SW 1271 (cell line): ENCODE measurements around the gene ASIC2.

Experiments used
- DNase-seq, 2 experiments: peaks; one replicate each; lab custom pipeline; 2025; lab: John Stamatoyannopoulos, UW

Gene ASIC2

DNA sequence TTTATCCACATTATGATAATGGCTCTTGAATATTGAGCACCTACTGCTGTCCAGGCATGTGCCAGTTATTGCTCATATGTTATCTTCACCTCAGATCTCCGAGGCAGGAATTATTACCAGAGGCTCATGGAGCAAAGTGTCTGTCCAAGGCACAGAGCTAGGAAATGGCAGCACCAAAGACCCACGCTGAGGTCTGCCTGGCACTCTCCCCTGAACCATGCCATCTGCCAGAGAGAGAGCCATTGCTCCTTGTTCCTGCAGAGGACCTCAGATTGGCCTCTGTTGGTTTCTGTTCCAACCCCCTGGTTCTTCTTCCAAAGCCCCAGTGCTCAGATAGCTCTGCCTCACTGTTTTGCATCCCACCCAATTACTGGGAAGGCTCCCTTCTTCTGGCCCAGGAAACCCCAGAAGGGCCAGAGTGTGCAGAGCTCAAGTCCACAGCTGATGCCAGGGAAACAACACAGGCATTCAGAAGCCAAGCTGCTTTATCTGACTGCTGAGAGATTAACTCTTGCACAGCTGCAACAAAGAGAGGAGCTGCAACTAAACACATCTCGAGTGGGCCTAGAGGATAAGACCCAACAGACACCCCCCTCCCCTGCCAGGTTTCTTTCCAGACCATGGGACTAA is 5.9 kb downstream of the ASIC2 start:
- no peak for DNase-seq

DNA sequence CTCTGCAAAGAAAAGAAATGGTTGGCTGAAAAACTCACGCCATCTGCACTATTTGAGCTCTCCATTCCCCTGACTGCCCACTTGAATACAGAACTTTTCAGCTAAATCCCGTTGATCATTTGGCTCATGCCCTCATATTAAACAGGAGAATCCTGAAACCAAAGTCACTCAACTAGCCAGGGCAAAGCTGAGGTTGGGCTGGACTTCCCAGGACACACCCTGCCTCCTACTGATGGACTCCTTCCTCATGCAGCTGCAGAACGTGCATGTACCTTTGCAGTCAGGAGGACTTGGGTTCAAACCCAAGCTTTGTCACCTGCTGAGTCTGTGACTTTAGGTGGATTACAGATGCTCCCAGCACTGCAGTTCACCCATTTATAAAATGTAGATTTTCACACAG is 7.7 kb downstream of the ASIC2 start:
- no peak for DNase-seq

DNA sequence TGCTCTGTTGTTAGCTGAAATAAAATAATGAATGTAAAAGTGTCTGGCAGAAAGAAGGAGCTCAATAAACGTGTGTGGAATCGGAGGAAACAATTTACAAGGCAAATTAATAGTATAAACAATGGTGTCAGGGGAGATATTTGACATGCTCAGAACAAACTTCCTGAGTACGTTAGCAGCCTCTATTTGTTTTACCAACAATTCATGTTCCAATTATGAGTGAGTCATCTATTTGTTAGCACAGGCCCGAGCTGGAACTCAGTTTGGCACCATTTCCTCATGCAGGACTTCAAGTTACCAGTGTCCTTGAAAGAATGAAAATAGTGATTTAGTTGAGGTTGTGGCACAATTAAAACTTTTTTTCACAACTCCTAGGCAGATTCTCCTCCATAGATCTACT is 9.1 kb downstream of the ASIC2 start:
- peak in 1 of 2 experiments; percentile 32 for DNase-seq

DNA sequence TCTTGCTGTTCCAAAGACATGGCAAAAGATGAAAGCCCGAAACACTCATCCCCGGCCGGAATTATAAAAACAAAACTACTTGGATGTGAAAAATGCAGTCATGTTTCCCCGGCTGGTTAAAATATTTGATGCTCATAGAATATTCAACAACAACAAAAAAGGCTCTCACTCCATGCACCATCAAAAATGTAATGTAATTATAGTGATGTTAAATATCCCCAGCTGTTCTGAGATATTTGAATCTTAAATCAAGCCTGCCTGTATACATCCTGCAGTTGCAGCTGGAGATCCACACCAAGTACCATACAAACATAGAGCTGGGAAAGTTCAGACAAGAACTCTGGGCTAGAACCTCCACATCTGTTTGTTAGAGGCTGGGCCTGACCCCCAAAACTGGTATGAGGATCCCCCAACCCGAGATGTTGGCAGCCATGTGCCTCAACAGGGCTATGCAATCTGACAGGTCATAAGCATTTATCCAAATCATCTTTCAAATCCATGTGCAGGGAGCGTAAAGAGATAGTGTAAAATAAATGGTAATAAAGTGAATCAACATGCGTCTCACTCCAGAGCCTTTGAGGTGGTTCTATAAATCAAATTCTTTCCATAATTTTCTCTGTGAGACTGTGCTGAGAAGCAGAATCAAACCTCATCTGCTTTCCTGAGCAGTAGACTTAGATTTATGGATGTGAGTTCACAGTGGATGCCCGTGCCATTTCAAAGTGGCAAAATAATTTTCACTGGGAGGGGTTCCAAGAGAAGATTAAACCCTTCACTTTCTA is 12.7 kb downstream of the ASIC2 start:
- no peak for DNase-seq

DNA sequence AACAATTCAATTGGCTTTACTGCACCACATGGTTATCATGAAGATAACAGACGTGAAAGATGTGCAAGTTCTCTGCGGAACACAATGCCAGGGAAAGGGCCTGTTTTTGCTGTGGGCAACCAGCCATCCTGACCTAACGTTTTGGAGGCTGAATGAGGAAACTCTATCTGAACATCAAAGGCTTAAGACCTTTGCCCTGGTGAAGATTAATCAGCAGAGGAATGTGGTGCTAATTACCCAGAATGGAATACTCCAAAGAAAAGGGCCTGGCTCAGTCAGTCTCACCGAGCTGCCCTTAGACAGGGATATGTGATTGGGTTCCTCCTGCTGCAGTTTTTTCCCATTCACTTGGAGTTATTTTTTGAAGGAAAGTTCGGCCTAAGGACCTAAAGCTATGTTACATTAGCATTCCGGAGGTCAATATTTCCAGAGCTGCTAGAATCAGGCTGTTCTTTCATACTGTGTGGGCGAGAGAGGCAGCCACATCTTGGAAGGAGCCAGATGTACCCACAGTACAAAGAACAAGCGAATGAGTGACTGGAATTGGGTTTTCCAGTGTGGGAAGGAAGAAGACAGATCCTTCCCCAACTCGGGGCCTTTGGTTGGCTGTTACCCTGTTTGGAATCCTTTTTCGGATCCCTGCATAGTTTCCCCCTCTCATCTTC is 15.5 kb downstream of the ASIC2 start:
- DNase-seq = no peak

DNA sequence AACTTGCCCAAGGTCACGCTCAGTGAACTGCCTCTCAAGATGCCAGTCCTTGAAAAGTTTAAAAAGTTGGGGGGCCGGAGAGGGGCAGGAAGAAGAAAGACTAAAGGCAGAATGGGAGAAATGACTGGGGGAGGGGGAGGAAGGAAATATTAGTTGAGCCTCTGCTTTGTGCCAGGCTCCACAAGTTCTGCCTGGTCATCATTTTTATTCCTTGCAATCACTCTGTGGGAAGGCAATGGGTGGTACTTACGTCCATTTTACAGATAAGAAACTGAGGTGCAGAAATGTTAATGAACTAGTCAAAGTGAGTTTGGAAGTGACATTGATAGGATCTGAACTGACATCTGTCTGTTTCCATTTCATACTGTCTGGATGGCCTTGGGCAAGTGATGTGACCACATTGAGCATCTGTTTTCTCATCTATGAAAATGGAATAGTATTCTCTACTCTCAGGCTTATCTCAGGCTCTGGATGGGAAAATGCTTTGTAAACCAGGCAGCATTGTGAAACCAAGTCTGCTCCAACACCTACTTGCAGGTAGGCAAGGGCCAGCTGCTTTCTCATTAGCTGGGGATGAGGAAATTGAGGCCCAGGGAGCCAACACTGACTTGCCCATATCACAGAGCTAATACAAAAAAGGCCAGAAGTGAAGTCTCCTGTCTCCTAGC is 19.2 kb downstream of the ASIC2 start:
- DNase-seq = no peak

- no peak for DNase-seq
Observed at GRCh38 chr17:33273271-33273670, 19.8 kb downstream of the ASIC2 start.

- DNase-seq = no peak
Observed at GRCh38 chr17:33272438-33272837, 20.7 kb downstream of the ASIC2 start.

- DNase-seq = no peak
Observed at GRCh38 chr17:33269337-33270060, 23.6 kb downstream of the ASIC2 start.

GRCh38 chr17:33267851-33268548 is 25.1 kb downstream of the ASIC2 start:
- no peak for DNase-seq

DNA sequence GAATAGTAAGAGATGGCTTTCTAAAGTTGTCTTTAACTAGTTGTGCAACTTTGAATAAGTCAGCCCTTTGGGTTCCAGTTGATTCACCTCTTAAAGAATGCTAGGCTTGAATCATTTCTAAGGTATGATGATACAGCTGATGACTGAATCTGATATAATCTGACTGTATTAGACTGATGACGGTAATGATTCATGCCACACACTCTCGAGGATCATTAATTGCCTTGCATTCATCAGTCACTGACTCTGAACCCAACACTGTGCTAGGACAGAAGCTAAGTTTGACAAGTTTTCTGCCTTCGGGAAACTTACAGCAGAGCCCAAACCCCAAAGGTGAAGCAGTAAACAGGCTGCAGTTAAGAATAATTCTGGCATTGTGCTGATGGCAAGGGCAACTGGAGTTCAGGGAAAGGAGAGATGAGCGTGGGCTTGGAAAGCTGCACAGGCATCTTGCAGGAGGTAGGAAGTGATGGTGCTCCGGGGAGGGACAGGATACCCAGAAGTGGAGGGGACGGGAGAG is 25.8 kb downstream of the ASIC2 start:
- peak; percentile 43 to 65 for DNase-seq

- no peak for DNase-seq
Observed at GRCh38 chr17:33266611-33267010, 26.5 kb downstream of the ASIC2 start.

GRCh38 chr17:33266116-33266515 is 27.0 kb downstream of the ASIC2 start:
- DNase-seq = no peak

DNA sequence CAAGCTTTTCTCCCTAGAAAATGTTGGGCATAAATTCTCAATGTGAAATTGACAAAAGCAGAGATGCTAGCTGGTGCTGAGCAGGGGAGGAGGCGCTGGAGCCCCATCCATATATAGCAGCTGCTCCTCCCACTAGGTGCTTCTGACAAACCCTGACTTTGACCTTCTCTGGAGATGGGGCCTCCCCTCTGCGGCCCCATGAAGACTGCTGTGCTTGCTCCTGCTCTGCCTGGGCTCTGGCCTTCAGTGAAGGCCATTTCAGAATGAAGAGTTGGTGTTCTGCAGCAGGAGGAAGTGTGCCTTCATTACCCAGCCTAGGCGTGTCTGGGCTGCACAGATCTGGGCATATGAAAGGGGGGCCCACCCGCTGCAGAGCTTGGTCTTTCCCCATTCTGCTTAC is 29.7 kb downstream of the ASIC2 start:
- DNase-seq = no peak

- DNase-seq = no peak
Observed at GRCh38 chr17:33262266-33263123, 30.6 kb downstream of the ASIC2 start.

DNA sequence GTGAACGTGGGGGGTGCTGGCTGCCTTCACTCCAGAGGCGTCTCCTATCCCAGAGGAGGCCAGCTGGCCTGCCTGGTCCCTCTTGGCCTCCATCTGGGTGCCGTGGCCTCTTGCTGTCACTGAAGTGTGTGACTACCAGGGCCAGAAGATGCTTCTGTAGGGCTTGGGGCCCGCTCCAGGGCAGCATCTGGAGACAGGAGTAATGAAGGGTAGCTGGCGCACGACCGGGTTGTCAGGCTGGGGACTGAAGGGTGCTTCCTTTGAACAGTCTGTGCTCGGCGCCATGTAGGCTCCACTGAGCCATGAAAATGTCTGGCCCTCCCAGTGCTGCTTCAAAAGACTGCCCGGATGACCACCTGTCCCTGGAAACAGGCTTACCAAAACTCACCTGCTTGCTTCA is 31.3 kb downstream of the ASIC2 start:
- DNase-seq = no peak

DNA sequence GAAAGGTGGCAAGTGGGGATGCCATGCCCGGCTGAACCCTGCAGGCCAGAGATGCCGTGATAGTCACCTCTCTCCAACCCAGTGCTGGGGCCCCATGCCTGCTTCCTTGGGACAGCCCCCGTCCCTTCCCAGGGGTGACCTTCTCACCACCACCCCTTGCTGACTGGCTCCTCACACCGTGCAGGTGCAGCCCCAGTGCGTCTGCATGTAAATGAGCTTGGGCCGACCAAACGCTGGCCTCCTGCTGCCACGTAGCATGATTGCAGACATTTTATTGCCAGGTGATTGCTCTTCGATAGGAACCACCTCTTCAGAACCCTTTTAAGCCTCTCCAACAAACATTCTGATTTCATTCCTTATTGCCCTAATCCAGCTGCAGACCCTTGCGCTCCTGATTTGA is 32.5 kb downstream of the ASIC2 start:
- DNase-seq = no peak

DNA sequence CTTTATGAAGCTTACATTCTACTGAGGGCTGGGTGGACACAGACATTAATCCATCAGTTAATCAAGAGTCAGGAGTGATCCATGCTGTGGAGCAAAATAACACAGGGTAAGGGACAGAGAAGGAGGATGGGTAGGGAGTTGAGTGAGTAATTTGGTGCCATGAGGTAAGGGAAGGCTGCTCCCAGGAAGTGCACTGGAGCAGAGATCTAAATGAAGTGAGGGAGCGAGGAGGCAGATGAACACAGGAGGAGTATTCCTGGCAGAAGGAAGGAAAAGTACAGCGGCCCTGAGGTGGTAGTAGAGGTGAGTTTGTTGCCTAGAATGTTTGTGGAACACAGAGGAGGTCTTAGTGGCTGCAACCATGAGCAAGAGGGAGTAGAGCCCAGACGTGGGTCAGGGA is 34.8 kb downstream of the ASIC2 start:
- DNase-seq = no peak

DNA sequence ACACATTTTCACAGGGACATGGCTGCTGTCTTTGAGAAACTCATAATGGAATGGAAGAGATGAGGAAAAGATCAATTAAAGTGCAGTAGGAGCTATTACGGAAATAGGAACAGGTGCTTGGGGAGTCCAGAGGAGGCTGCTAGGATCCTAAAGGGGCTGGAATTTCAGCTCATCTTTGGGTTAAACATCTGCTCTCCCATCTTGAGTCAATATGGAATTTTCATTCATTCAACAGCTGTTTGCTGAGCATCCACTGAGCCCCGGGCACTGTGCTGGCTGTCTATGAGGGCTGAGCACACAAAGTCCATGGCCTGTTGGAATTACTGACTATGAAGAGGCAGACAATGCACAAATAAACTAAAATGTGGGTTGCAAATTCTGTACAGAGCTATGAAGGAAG is 47.9 kb downstream of the ASIC2 start:
- DNase-seq = no peak

DNA sequence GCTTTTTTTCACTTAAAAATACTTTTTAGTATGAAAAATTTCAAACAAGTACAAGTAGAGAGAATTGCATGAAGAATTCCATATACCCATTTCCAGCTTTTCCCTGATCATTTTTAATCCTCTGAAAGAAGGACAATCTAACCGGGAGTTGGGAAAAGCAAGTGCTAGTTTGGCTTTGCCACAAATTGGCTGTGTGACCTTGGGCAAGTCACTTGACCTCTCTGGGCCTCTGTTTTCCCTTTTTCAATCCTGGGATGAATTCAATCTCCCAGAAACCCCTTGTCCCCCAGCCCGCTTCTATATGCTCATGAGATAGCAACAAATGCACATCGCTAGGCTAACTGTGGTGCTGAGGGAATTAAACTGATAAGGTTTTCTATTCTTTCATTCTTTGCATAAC is 49.4 kb downstream of the ASIC2 start:
- no peak for DNase-seq
